GM19438 (cell line): ENCODE results near the gene ITGA8.
"Not testable (repeated sequence)": the region's sequence is repeated elsewhere in the genome, so short reads cannot be mapped to it uniquely, and the experiment has no call there.

ENCODE experiments used
- ATAC-seq: cut with Tn5 transposase; IDR thresholded peaks from one replicate; pipeline ENCODE4 v1.9.1; 2021; ENCODE audit warnings: low read depth; ENCODE audit not compliant: unreplicated experiment

ITGA8 gene

DNA sequence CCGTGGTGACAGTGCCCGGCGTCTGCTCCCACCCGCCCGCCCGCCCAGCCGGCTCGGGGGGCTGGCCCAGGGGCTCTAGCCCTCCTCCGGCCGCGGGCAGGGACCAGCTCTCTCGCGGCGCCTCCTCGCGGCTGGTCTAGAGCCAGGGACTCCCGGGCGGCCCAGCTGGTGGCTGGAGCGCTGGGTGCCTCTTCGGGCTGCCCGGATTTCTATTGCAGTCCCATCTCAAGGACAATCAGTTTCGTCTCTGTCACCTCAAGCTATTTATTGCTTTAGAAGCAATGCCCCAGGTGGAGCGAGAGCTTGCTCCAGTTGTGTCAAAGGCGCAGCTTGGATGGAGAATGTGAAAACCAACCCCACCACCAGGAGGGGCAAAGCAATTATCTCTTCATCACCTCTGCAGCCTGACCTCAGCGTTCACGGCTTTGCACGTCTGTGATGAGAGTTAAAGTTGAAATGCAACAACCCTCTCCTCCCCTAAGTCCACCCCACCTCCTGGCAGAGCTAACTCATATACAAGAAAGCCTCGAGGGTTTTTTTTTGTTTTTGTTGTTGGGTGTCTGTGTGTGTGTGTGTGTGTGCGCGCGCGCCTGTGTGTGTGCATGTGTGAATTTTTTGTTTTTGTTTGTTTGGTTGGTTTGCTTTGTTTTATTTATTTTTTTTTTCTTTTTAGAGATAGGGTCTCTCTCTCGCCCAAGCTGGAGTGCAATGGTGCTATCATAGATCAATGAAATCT lies at the start of gene ITGA8:
TSS of gene ITGA8 (minus strand) at position 24 of the 736 bp plus-strand sequence. CDS start 151 bp downstream, outside the sequence.
- ATAC-seq = no peak

DNA sequence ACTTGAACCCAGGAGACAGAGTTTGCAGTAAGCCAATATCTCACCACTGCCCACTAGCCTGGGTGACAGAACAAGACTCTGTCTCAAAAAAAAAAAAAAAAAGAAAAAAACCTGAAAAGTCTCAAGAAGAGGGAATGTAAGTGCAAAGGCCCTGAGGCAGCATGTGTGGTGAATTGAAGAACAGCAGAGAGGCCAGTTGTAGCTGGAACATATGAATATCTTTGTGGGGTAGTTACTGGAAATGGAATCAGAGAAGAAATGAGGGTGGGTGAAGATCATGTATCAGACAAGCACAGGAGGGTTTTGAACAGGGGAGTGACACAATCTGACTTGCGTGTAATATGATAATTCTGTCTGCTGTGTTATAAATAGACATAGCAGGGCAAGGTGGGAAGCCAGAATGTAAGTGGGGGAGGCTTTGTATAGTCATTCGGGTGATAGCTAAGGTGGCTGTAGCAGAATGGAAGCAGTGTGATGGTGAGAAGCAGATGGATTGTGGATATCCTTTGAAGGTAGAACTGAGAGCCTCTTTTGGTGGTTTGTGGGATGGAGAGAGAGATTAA lies 45.3 kb upstream of the ITGA8 start:
- no peak for ATAC-seq

- no peak for ATAC-seq
These were observed 43.3 kb upstream of the ITGA8 start for GRCh38 chr10:15763006-15763405.

GRCh38 chr10:15762239-15762638 lies 42.5 kb upstream of the ITGA8 start:
- ATAC-seq = not testable (repeated sequence)

GRCh38 chr10:15761224-15761623 lies 41.5 kb upstream of the ITGA8 start:
- not testable (repeated sequence) for ATAC-seq

DNA sequence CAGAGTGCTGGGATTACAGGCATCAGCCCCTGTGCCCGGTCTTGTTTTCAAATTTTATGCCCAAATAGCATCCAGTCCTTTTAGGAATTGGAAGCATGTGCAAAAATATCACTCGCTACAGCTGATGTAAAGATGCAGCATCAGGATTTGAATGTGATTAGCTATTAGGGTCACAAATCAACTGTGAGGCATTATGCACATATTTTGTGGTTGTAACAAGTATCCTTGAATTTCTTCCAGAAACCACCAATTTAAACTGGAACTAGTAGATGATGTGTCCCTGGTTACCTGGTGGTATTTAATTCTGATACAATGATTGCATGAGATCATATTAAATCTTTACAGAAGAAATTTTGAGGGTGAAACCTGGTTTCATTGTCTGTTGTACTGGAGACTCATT lies 41.0 kb upstream of the ITGA8 start:
- no peak for ATAC-seq

- ATAC-seq = no peak
These were observed 39.5 kb upstream of the ITGA8 start for GRCh38 chr10:15759265-15759664.

DNA sequence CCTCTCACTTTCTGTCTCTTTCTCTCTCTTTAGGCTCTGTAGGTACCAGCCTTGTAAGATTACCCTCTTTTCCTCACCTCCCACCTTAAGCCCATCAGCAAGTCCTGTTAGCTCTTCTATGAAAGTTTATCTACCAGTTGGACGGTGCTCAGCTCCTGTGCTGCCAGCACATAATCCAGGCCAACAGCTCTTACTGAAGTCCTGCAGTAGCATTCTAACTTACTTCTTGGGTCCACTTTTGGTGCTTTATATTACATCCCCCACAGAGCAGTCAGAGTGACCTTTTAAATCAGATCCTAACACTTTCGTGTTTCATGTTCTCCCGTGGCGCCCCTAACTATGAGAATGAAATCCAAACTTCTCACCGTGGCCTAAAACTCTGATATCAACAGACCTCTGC lies 38.9 kb upstream of the ITGA8 start:
- no peak for ATAC-seq

GRCh38 chr10:15754937-15755336 lies 35.2 kb upstream of the ITGA8 start:
- no peak for ATAC-seq

DNA sequence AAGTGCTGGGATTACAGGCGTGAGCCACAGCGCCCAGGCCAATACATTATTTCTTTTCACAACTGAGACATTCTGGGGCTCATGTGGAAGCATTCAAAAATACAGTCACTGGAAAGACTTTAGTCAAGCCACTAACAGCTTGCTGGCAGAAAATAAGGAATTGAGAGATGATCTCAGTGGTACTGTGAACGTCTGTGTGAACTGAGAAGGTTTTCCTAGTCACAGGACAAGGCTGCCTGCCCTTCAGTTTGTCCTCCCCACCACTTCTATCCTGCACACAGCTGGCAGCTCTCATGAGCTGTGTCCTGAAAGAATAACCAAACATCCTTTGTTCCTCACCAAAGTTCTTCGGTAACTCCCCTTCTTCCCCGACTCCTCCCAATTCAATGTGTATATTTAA lies 31.3 kb upstream of the ITGA8 start:
- ATAC-seq = no peak

- no peak for ATAC-seq
These were observed 28.4 kb upstream of the ITGA8 start for GRCh38 chr10:15748126-15748525.

DNA sequence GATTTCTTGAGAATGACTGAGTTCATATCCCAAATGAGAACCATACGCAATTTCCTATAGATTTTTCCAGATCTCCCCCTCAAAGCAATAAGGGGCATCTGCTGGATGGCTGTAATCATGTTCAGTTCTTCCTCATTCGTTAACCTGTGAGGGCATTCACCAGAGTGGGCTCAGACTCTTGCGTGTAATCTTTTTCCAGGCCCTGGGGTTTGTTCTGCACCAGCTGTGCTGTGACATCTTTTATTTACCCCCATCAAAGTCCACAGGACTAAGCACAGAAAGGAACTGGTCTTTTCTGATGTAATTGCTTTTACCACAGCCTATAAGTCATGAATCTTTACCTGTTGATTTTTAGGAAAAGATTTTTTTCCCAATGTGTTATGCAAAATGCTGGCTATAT lies 27.9 kb upstream of the ITGA8 start:
- ATAC-seq = no peak

DNA sequence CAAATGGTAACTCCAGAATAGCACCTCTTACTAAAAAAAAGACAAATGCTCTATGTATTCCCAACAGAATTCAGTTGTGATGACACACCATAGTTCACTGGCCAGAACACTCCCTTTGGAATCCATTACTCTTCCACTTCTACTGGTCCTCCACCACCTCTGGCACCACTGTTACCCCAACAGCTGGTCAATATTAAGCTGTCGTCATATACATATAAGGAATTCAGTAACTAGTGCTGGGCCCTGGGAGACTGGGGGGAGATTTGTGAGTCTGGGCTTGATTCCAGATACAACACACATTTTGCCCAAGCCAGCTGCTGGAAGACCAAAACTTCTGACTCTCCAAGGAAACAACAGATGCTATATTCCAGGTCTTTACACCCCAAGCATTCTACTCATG lies 26.0 kb upstream of the ITGA8 start:
- ATAC-seq = no peak

- no peak for ATAC-seq
These were observed 24.6 kb upstream of the ITGA8 start for GRCh38 chr10:15744217-15744865.

DNA sequence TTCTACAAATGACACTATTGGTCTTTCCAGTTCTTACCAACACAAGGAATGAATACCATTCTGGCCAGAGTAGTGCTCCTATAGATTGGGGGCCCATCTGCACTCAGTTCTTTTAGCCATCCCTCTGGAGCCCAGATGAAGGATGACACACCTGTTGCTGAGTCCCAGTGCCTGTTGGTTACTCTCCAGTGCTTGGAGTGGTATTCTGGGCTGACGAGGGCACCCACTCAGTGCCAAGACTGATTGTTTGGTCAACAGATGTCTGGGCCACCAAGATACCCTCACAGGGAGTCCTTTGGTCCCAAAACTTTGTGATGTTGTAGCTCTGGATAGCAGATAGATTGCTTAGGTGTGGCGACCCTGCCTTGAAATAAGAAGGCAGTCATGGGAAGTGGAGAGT lies 23.7 kb upstream of the ITGA8 start:
- ATAC-seq = no peak

DNA sequence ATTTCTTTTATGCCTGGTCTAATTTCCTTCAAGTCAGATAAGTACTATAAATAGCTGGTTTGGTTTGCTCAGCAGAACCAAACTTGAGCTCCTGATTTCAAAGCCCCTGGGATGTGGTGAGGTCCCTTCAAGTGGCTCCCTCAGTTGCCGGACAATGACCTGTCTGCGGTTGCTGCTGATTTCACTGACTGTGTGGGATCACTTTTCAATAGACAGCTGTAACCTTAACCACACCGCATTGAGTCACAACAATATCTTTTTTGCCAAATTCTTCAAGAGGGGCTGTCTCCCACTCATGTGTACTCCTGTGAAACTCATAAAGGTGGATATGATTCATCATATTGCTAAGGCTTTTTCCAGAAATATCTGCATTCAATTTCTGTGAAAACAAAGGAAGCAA lies 23.1 kb upstream of the ITGA8 start:
- no peak for ATAC-seq

DNA sequence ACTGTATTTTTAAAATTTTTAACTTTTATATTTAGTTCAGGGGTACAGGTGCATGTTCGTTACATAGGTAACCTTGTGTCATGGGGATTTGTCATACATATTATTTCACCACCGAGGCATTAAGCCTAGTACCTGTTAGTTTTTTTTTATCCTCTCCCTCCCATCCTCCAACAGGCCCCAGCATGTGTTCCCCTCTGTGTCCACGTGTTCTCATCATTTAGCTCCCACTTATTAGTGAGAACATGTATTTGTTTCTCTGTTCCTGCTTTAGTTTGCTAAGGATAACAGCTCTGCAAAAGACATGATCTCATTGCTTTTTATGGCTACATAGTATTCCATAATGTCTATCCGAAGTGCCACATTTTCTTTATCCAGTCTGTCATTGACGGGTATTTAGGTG lies 22.4 kb upstream of the ITGA8 start:
- ATAC-seq = no peak

GRCh38 chr10:15741581-15741980 lies 21.9 kb upstream of the ITGA8 start:
- no peak for ATAC-seq

GRCh38 chr10:15740261-15740660 lies 20.5 kb upstream of the ITGA8 start:
- no peak for ATAC-seq

DNA sequence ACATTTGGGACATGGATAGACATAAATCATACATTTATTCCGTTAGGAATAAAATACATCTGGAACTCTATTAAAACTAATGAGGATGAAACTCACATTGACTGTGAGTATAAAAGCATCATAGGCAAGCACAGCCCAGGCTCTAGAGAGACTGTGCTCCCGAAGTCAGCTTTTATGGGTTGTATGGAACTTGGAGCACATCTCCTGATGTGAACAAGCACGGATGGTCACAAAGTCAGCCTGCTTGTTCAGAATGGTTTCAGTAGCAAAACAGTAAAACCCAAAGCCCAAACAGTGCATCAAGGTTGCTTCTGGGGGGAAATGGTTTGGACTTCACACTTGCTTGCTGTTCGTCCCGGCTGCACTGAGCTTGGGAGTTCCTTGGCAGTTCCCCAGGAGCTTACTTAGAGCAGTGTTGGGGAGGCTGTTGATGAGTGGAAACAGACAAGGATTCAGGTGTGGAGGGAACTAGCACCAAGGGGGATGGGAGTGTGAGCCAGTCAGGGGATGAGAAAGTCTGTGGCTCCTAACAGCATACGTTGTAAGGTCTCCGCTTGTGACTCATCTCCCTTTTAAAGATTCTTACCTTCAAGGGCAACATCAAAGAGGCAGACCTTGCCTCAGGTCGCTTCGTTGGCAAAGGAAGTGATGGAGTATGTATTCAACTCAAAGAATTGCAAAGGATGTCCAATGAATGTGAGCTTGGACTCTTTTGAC lies 19.7 kb upstream of the ITGA8 start:
- ATAC-seq = no peak

DNA sequence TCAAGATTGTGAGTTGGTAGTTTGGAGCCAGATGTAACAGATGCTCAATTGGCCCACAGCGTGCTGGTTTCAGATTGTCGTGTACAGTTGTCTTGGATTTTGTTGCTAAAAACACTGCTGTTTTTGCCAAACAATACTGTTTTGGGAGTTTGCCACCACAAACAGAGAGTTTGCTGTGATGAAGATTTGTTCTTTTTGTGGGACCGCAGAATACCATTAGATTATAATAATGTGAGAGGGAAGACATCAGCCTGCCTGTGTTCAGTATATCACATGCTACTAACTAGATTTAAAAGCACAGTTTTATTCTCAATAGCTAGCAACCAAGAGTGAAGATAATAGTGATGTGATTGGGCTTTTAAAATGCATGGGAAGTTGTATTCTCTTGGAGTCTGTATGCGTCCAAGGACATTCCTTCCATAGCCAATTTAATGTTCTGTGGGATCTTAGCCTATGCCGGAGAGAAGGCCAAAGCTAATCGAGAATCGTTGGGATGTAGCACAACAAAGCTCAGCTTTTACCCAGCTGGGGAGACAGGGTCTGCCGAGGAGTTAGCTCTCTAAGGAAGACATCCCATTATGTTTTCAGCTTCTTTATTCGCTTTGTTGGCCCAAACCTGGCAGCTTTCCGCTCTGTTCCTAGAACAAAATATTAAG lies 18.7 kb upstream of the ITGA8 start:
- ATAC-seq = no peak
